ENCODE data around the gene GPS1.

Gene GPS1

GRCh38 chr17:82063424-82064415, 12.0 kb downstream of the GPS1 start:
- in situ Hi-C loops (cut with HindIII; ENCODE audit: low sequenced_read_pairs) = no loop called here
- DNase-seq (ENCODE audit: low read depth, low spot score) = no peak
- no peak for TF ChIP-seq CTCF (IDR thresholded peaks at IDR 0.05; ENCODE audit: low read depth, low read length)
- no peak overlapping the region for H3K4me3 ChIP-seq (ENCODE audit: low read depth, low read length)

- TF ChIP-seq CTCF (IDR thresholded peaks at IDR 0.05; ENCODE audit: low read depth, low read length) = no peak
- H3K4me3 ChIP-seq (ENCODE audit: low read depth, low read length) = peak overlapping the region; percentile 70
- DNase-seq (ENCODE audit: low read depth, low spot score) = no peak
- in situ Hi-C loops (cut with HindIII; ENCODE audit: low sequenced_read_pairs) = no loop called here
Measured at GRCh38 chr17:82064433-82065192, 12.9 kb downstream of the GPS1 start.

GRCh38 chr17:82065193-82065637, 13.5 kb downstream of the GPS1 start:
- DNase-seq (ENCODE audit: low read depth, low spot score) = peak; percentile 17
- in situ Hi-C loops (cut with HindIII; ENCODE audit: low sequenced_read_pairs) = no loop called here
- H3K4me3 ChIP-seq (ENCODE audit: low read depth, low read length) = peak overlapping the region; percentile 70
- TF ChIP-seq CTCF (IDR thresholded peaks at IDR 0.05; ENCODE audit: low read depth, low read length) = no peak

GRCh38 chr17:82065638-82066303, 14.1 kb downstream of the GPS1 start, which contains the start of gene DUS1L:
TSS of gene DUS1L (minus strand) at chr17:82065804. CDS start at chr17:82065059, 745 bp downstream.
- peak within 1 kb of the TSS; percentile 70 for H3K4me3 ChIP-seq (ENCODE audit: low read depth, low read length)
- no peak for TF ChIP-seq CTCF (IDR thresholded peaks at IDR 0.05; ENCODE audit: low read depth, low read length)
- in situ Hi-C loops (cut with HindIII; ENCODE audit: low sequenced_read_pairs) = no loop called here
- peak; percentile 45 for DNase-seq (ENCODE audit: low read depth, low spot score)

- DNase-seq (ENCODE audit: low read depth, low spot score) = no peak
- H3K4me3 ChIP-seq (ENCODE audit: low read depth, low read length) = no peak overlapping the region
- TF ChIP-seq CTCF (IDR thresholded peaks at IDR 0.05; ENCODE audit: low read depth, low read length) = no peak
- in situ Hi-C loops (cut with HindIII; ENCODE audit: low sequenced_read_pairs) = no loop called here
Measured at GRCh38 chr17:82070611-82071010, 18.9 kb downstream of the GPS1 start.

- in situ Hi-C loops (cut with HindIII; ENCODE audit: low sequenced_read_pairs) = no loop called here
Measured at GRCh38 chr17:82072827-82073226, 21.1 kb downstream of the GPS1 start.

More at GRCh38 chr17:82072827-82073226, 21.1 kb downstream of the GPS1 start:
- no peak for DNase-seq (ENCODE audit: low read depth, low spot score)
- H3K4me3 ChIP-seq (ENCODE audit: low read depth, low read length) = no peak overlapping the region
- no peak for TF ChIP-seq CTCF (IDR thresholded peaks at IDR 0.05; ENCODE audit: low read depth, low read length)

Data from astrocyte of the spinal cord (primary cell).